Epidermal melanocyte (primary cell): ENCODE data around the gene STPG3.

Experiments used
- DNase-seq: peaks from one replicate; pipeline ENCODE4 v3.0.0; 2011; ENCODE audit warnings: low spot score; ENCODE audit not compliant: insufficient read length

The STPG3 gene

GRCh38 chr9:137278721-137279711 is 27.9 kb downstream of the STPG3 start:
- DNase-seq: no peak

DNA sequence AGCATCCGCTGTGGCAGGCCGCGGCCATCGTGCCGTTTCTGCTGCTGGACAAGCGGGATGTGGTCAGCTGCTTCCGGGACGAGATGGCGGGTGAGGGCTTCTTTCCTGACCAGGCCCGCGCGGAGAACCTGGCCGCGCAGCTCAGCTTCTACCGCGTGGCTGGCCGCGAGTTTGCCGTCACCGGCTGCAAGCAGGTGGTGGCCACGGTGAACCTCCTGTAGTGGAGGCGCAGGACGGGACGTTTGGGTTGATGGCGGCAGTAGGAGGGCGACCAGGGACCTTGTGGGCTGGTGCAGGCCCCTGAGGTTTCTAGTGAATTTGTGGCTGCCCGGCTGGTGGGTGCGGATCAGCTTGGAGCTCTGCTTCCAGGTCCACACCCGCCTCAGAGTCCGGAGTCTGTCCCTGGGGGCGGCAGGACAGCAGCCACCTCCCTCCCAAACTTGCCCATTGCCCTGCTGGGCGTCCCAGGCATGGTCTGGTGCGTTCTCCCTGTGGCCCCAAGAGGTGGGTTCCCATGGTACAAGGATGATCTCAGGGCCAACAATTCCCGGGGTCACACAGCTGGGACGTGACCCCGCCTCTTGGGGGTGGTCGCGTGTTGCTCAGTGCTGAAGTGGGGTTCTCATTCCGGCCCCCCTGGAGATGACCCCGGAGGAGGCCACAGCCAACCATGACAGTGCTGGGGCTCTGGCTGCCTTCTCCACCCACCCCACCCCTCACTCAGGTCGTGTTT is 28.8 kb downstream of the STPG3 start:
- no peak for DNase-seq

DNA sequence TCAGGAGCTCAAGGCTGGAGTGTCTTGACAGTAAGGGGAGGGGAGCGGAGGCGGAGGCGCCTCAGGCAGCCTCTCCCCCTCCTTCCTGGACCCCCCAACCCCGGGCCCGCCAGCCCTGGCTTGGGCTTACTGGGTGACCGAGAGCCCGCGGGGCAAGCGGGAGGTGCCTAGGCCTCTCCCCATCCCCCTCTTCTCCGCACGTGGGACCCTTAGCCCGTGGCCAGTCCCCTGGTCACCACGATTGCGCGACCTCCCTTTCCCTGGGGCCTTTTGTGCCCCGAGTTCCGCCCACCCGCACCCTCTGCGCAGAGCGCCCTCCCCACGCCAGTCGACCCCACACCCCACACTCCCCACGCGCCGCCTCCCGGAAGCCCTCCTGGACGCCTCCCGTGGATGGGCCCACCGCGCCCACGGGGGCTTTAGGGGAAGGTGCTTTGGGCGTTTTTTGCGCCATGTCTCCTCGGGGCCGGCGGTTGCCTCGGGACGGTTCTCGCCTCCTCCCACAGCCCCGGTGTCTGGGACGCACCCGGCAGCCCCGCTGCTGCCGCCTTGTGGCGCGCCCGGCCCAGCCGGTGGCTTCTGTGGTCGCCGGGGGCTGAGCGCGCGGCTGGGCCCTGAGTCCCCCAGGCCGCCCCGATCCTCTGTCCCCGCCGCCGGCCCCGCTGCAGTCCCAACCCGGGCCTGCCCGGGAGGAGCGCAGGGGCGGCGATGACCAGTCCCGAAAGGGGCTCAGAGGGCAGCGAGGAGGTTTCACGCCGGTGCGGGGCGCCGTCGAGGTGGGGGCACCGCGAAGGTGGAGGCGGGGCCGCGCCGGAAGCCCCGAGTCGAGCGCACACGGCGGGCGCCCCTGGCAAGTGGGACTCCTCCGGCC is 29.6 kb downstream of the STPG3 start:
- no peak for DNase-seq

GRCh38 chr9:137281345-137282116 is 30.4 kb downstream of the STPG3 start:
- no peak for DNase-seq

DNA sequence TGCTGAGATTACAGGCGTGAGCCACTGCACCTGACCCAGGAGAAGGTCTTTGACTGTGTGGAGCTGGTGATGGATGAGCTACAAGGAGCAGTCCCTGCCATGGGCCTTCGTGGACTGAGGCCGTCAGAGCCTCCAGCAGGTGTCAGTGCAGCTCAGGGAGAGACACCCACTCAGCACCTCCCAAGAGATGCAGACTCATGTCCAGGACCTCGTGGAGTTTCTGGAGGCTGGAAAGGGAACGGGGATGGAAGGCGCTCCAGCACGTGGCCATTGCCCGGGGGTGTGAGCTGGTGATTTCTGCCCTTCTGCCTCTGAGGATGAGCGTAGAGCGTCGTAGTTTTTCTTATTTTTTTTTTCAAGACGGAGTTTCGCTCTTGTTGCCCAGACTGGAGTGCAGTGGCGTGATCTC is 35.9 kb downstream of the STPG3 start:
- DNase-seq: peak; percentile 93

GRCh38 chr9:137293094-137293481 is 42.0 kb downstream of the STPG3 start:
- DNase-seq: no peak

DNA sequence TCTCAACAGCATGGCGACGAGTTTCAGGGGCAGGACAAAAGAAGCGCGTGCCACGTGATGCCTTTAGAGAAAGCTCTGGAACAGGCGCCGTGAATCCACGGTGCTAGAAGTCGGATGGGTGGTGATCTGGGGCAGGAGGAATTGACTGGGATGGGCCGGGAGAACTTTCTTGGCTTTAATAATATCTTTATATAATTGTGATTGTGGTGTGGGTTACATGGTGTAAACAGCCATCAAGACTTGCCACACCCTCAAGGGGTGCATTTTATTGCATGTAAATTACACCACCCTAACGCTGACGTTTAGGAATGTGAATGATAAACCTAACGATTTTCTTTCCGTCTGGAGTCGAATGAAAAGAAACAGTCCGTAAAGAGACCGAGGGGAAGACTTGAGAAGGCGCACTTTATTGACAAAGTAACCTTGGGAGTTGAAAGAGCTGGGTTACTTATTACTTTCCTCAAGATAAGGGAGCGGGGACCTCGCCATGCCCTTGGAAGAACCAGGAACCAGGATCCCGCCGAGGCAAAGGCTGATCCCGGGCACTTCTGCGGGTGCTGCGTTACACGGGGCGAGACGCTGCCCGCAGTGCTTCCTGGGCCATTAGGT is 42.5 kb downstream of the STPG3 start:
- no peak for DNase-seq

DNA sequence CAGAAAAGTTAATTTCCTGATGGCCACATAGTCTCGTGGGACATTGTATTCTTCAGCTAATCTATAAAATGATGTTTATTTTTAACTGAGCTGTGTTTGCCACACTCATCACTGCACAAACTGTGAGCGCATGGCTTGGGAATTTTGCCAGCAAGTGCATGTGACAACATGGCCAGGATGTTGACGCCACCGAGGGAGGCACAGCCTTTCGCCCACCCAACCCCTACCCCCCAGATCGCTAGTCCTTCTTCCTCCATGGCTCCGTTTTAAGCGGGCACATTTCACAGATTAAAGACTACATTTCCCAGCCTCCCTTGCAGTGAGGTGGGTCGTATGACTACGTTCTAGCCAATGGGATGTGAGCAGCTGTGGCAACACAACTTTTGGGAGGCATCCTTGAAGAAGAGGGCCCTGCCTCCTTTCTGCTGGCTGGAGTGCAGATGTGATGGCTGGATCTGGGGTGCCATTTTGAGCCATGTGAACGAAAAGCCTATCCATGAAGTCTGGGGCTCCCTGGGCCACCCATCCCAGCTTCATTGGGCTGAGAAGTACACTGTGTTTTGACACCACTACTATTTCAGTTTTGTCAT is 43.1 kb downstream of the STPG3 start:
- no peak for DNase-seq

DNA sequence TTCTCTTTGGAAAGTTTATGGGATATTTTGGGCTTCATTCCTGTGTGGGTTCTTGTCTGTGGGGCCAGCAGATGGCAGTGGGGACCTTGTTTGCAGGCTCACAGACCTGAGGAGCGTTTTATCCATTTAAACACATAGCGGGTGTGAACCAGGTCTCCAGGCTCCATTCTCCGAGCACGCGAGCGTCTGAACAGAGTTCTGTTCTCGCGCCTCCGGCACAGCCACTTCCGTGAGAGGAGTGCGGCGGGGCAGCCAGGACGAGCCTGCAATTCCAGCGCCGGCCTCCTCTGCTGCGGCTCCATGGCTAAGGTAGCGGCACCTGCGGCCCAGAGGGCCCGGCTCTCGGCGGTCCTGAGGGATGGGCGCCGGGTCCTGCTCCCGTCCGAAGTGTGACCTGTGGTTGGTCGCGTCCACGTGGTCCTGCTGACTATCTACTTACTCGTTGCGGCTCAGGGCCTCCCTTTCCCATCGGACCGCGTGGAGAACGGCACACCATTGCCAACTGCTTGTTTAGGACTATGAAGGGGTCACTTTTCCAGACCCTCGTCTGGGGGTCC is 43.7 kb downstream of the STPG3 start:
- DNase-seq: peak; percentile 69

DNA sequence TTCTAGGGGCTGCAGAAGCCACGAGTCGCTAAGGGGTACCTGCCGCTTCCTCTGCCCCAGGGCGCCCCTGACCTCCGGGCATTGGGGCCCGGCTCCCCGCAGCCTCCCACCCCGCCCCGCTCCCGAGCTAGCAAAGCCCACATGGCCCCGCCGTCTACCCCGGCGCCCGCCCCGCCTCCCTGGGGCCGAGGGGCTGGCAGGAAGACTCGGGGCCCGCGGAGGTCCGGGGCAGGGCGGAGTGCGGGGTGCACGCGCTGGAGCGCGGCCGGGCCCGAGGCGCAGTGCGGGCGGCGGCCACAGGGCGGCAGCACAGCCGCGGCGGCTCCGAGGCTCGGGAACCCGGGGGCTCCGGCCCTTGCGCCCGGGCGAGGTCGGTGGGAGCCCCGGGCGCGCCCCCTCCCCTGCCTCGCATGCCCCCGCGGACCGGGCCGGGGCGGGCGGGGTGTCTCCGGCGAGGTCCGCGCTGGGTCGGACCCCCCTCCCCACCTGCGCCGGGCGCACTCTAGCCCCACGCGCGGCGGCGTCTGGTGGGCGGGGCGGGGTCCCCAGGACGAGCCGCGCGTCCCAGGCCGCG is 44.2 kb downstream of the STPG3 start:
- DNase-seq: peak; percentile 85

- DNase-seq: no peak
These were observed 45.0 kb downstream of the STPG3 start for GRCh38 chr9:137295849-137296669.

DNA sequence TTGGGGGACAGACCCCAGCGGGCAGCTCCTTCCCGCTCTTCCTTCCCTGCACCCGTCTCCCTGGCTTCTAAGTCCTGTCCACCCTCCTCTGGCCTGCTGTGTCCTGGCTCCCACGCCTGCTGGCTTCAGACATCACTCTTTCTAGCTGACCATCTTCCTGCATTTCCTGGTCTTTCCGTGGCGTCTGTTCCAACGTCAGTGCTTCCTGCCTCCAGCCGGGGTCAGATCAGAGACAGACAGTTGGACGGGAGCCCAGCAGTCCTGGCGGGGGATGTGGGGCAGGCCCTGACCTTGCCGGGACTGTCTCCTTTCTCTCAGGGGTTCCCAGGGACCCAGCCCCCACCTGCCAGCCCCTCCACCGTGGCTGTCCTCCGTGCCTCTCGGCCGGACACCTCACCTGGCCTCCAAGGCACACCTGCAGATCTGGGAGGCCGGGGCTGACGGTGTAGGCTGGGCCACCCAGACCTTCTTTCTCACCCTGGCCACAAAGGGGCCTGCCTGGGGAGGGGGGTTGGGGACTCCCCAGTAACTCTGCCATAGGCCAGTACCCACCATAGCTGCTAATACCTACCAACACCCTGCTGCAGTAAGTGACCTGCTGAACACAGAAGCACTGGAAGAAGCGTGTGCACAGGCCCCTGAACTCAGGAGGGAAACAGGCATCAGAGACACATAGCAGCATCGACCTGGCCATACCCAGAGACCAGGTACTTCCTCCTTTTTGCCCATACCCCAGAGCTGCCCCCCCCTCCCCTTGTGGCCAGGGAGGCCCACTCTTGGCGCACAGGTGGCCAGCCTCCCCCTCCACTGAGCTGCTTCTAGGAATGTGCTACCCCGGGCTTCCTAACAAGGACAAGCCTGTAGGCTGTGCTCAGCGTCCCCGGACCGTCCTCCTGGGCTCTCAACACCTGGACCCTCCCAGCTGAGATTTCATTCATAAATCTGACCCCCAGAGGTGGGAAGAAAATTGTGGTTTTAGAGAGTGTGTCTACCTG is 45.9 kb downstream of the STPG3 start:
- no peak for DNase-seq

- no peak for DNase-seq
These were observed 46.9 kb downstream of the STPG3 start for GRCh38 chr9:137297966-137298365.

GRCh38 chr9:137298401-137299202 is 47.5 kb downstream of the STPG3 start:
- no peak for DNase-seq

GRCh38 chr9:137299203-137299565 is 48.1 kb downstream of the STPG3 start:
- no peak for DNase-seq

DNA sequence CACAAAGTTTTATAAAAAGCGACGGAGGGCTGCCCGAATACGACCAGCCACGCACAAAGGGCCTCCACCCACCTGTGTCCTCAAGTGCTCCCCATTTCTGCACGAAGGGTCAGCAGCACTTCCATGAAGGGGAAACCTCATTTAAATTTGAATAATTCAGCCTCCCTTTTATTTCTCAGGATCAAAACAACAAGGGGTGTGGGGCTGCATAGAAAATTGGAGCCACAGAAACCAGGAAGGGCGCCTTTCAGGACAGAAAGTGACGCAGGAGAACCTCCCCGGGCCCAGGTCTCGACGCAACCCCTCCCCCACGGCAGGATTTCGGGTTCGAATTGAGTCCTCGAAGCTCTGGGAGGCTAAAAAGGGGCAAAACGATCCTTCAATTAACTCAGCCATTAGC is 48.9 kb downstream of the STPG3 start:
- no peak for DNase-seq
